HepG2 (cell line): ENCODE data around the gene MAPK9. TPM values are rescaled to one million over a fixed set of nuclear protein-coding genes. Genes with fewer than 3 reads are reported as not detected.

Experiments used
- ATAC-seq: fragments of 200-7000 bp; cut with Tn5 transposase; 3 replicates; pipeline ENCODE4 v1.9.1; 2020; ENCODE audit warnings: mild to moderate bottlenecking, moderate library complexity
- BruUV-seq: library from RNA; stranded (reverse); fragments of 400-500 nt; replicated peaks from 2 replicates; lab custom pipeline; 2021; lab: Mats Ljungman, UMichigan
- CTCF ChIA-PET: fragments of 300-600 bp; formaldehyde crosslinking; extraction: SDS; loops from one replicate; lab custom pipeline; 2021; ENCODE audit warnings: low total read pairs, inconsistent platforms, low intra/inter-chr PET ratio; lab: Yijun Ruan, JAX
- POLR2A ChIA-PET: fragments of 350-600 bp; sonication (Branson Sonifier 250); formaldehyde crosslinking; loops from one replicate; lab custom pipeline; 2020; ENCODE audit warnings: antibody characterized with exemption, inconsistent platforms; lab: Yijun Ruan, JAX
- DNase-seq: peaks from one replicate; pipeline ENCODE4 v3.0.0-alpha.2; 2015; ENCODE audit warnings: low spot score
- FAIRE-seq: peaks from 3 replicates; lab custom pipeline; 2011; peaks lifted over from hg19 to GRCh38; lab: Jason Lieb, UNC
- H2AFZ ChIP-seq: one replicate; pipeline ENCODE4 v1.6.1; 2011; ENCODE audit warnings: low read length, inconsistent platforms
- H3K27ac ChIP-seq: fragments of 300-600 bp; 3 replicates; pipeline ENCODE4 v1.8.0; 2011; ENCODE audit warnings: mixed run types, mild to moderate bottlenecking, mixed read lengths, low read length, inconsistent platforms; ENCODE audit not compliant: insufficient read depth; ENCODE audit errors: extremely low read length
- H3K27me3 ChIP-seq, 2 experiments: fragments of 200-600 bp in 1 of 2; 2 replicates in 1 of 2; 3 replicates in 1 of 2; pipeline versions ENCODE4 v1.6.0 to v1.8.0; 2011; ENCODE audit warnings: low read length in 2 of 2, mild to moderate bottlenecking in 2 of 2, moderate library complexity in 2 of 2, inconsistent platforms in 1 of 2; ENCODE audit not compliant: insufficient read depth in 2 of 2, control insufficient read depth in 1 of 2
- H3K36me3 ChIP-seq, 2 experiments: fragments of 200-600 bp in 1 of 2; replicated peaks in 1 of 2; 2 replicates in 1 of 2; 3 replicates in 1 of 2; pipeline versions ENCODE4 v1.5.1 to v1.8.0; 2011; ENCODE audit warnings: low read length in 2 of 2, inconsistent platforms in 1 of 2; ENCODE audit not compliant: insufficient read depth in 2 of 2, control insufficient read depth in 1 of 2
- H3K4me1 ChIP-seq: 2 replicates; pipeline ENCODE4 v1.5.1; 2012; ENCODE audit warnings: low read length, inconsistent platforms; ENCODE audit not compliant: insufficient read depth
- H3K4me2 ChIP-seq: 2 replicates; pipeline ENCODE4 v1.6.0; 2011; ENCODE audit warnings: low read depth, low read length, inconsistent platforms
- H3K4me3 ChIP-seq, 3 experiments: fragments of 200-600 bp in 1 of 3; sonication (generic), shearing (Covaris generic) in 1 of 3; replicated peaks in 1 of 3; 2 replicates each; pipeline ENCODE4 v1.5.1; 2011 to 2016; ENCODE audit warnings: low read length in 3 of 3, inconsistent platforms in 2 of 3, low read depth in 2 of 3, mild to moderate bottlenecking in 2 of 3, control low read depth in 1 of 3, mixed read lengths in 1 of 3; ENCODE audit not compliant: insufficient read depth in 1 of 3
- H3K79me2 ChIP-seq: one replicate; pipeline ENCODE4 v1.6.1; 2011; ENCODE audit warnings: low read length, inconsistent platforms; ENCODE audit not compliant: insufficient read depth
- H3K9ac ChIP-seq: 2 replicates; pipeline ENCODE4 v1.6.0; 2011; ENCODE audit warnings: mild to moderate bottlenecking, low read depth, low read length, inconsistent platforms; ENCODE audit not compliant: insufficient read depth
- H3K9me3 ChIP-seq: 2 replicates; pipeline ENCODE4 v1.5.1; 2012; ENCODE audit warnings: mild to moderate bottlenecking, low read length
- H4K20me1 ChIP-seq: 2 replicates; pipeline ENCODE4 v1.6.0; 2011; ENCODE audit warnings: inconsistent platforms, mild to moderate bottlenecking, low read length, moderate library complexity; ENCODE audit not compliant: insufficient read depth
- CAMTA2 ChIP-seq: sonication (generic); formaldehyde crosslinking; IDR thresholded peaks from 2 replicates; pipeline ENCODE4 v1.4.0; 2020; ENCODE audit warnings: mild to moderate bottlenecking, missing genetic modification reagents, borderline replicate concordance
- EZH2 ChIP-seq: conservative IDR thresholded peaks from 2 replicates; pipeline ENCODE4 v1.6.1; 2012; ENCODE audit warnings: mild to moderate bottlenecking, low read depth, low read length, moderate library complexity
- KDM5B ChIP-seq: sonication (generic); formaldehyde crosslinking; IDR thresholded peaks from 2 replicates; pipeline ENCODE4 v1.4.0; 2020; ENCODE audit warnings: missing genetic modification reagents, mild to moderate bottlenecking, borderline replicate concordance
- LCORL ChIP-seq, 2 experiments: fragments of 450-650 bp in 1 of 2; sonication (generic) in 1 of 2; formaldehyde crosslinking in 1 of 2; IDR thresholded peaks; 2 replicates each; pipeline versions ENCODE4 v1.5.0 to v1.6.1; 2017 to 2020; ENCODE audit warnings: antibody characterized with exemption in 1 of 2, missing genetic modification reagents in 1 of 2
- RAD21 ChIP-seq: fragments of 450-650 bp; formaldehyde crosslinking; IDR thresholded peaks from 2 replicates; pipeline ENCODE4 v1.5.0; 2020; ENCODE audit warnings: mild to moderate bottlenecking
- RORA ChIP-seq: sonication (generic); formaldehyde crosslinking; IDR thresholded peaks from 2 replicates; pipeline ENCODE4 v1.5.0; 2020; ENCODE audit warnings: mild to moderate bottlenecking, missing genetic modification reagents, moderate library complexity
- TCF7L2 ChIP-seq: IDR thresholded peaks from 2 replicates; pipeline ENCODE4 v1.6.1; 2011; ENCODE audit warnings: mild to moderate bottlenecking, low read depth, low read length, moderate library complexity
- WIZ ChIP-seq: sonication (generic); formaldehyde crosslinking; IDR thresholded peaks from 2 replicates; pipeline ENCODE4 v1.5.1; 2020; ENCODE audit warnings: mild to moderate bottlenecking, missing genetic modification reagents
- ZFP37 ChIP-seq: sonication (generic); formaldehyde crosslinking; IDR thresholded peaks from 2 replicates; pipeline ENCODE4 v1.4.0; 2020; ENCODE audit warnings: missing genetic modification reagents, borderline replicate concordance
- ZNF124 ChIP-seq: sonication (generic); formaldehyde crosslinking; IDR thresholded peaks from 2 replicates; pipeline ENCODE4 v1.4.0; 2020; ENCODE audit warnings: missing genetic modification reagents
- ZNF318 ChIP-seq: sonication (generic); formaldehyde crosslinking; IDR thresholded peaks from 2 replicates; pipeline ENCODE4 v1.4.0; 2020; ENCODE audit warnings: mild to moderate bottlenecking, missing genetic modification reagents
- ZNF546 ChIP-seq: sonication (generic); formaldehyde crosslinking; conservative IDR thresholded peaks from 2 replicates; pipeline ENCODE4 v1.8.1; 2023; ENCODE audit warnings: mild to moderate bottlenecking, missing genetic modification reagents
- ZNF687 ChIP-seq: sonication (generic); formaldehyde crosslinking; IDR thresholded peaks from 2 replicates; pipeline ENCODE4 v1.5.1; 2020; ENCODE audit warnings: mild to moderate bottlenecking, missing genetic modification reagents, moderate library complexity
- ZNF772 ChIP-seq: sonication (generic); formaldehyde crosslinking; IDR thresholded peaks from 2 replicates; pipeline ENCODE4 v1.5.0; 2020; ENCODE audit warnings: mild to moderate bottlenecking, missing genetic modification reagents
- WGBS: methylation state at CpG from one replicate; pipeline ENCODE4 v1.1.6; 2017; ENCODE audit warnings: low lambda C conversion rate; 5-methylcytosine and 5-hydroxymethylcytosine counted together
- in situ Hi-C: cut with HindIII; loops from 2 replicates; pipeline ENCODE4 v1.10.0; 2017; ENCODE audit warnings: low pct_unique_long_range_greater_than_20kb; ENCODE audit not compliant: extremely low pct_ligation_motif_present
- intact Hi-C: fragments of 100-400 bp; cut with micrococcal nuclease; formaldehyde crosslinking; loops from one replicate; pipeline ENCODE4 v1.10.0; 2022; ENCODE audit not compliant: unreplicated experiment
- polyA plus RNA-seq, 8 experiments: library from polyadenylated mRNA; depleted of rRNA in 3 of 8; stranded (reverse) in 7 of 8; unstranded in 1 of 8; fragments of >200 nt; fragmentation: Illumina TruSeq in 4 of 8; extraction: Trizol in 4 of 8; gene quantifications; 2 replicates each; pipeline versions ENCODE4 v1.2.1 to v1.2.3, GENCODE V29; 2011 to 2016; ENCODE audit warnings: low read depth in 4 of 8, missing spikeins in 1 of 8, mixed read lengths in 1 of 8; ENCODE audit not compliant: insufficient read depth in 1 of 8
- total RNA-seq, 5 experiments: library from RNA; depleted of rRNA; stranded (reverse); fragments of >200 nt; fragmentation: Illumina TruSeq; extraction: Trizol; gene quantifications; 2 replicates each; pipeline ENCODE4 v1.2.3, GENCODE V29; 2016; ENCODE audit warnings: low read depth in 1 of 5

Gene MAPK9
- total and polyA plus RNA-seq, 2 of the 13 experiments (the other 11 are each of a cell fraction or from before 2014, with no cell fraction given): 30.1 to 56.1 TPM

GRCh38 chr5:180330270-180330648 is 38.4 kb upstream of the MAPK9 start:
- DNase-seq (no peak), ATAC-seq (no peak), FAIRE-seq (no peak)
- no peaks in the 10 kb centered on the region for H3K36me3 ChIP-seq
- 3% methylated on average over 5 of the region's 5 CpGs for WGBS
- no TSS peak for BruUV-seq
- H3K27ac ChIP-seq: no peak overlapping the region
- no peak overlapping the region for H3K4me3 ChIP-seq
- in situ Hi-C loops: no loop called here
- H3K9me3 ChIP-seq: no peaks in the 10 kb centered on the region
- no peak overlapping the region for H3K9ac ChIP-seq
- 0 out of 2 replicates have a peak, but pooled peaks cover 8% of the 10 kb centered on the region for H3K4me1 ChIP-seq
- ChIA-PET CTCF (interaction anchor here (3.0 kb wide), 1 partner anchor 37 kb away, joined by 26 read pairs; no protein-coding TSS in a partner anchor), POLR2A (no interaction called here)
- no peak overlapping the region for H2AFZ ChIP-seq
- no peaks in the 10 kb centered on the region for H4K20me1 ChIP-seq
- H3K79me2 ChIP-seq: no peaks in the 10 kb centered on the region
- no peak overlapping the region for H3K4me2 ChIP-seq
- H3K27me3 ChIP-seq: peaks cover 3 to 29% of the 10 kb centered on the region in 2 experiments; a peak in 4 of 5 replicates
- intact Hi-C loops: no loop called here
- TF ChIP-seq CAMTA2 (CRISPR knock-in tag) (no peak), ZNF124 (CRISPR knock-in tag) (no peak), TCF7L2 (no peak), EZH2 (no peak), WIZ (CRISPR knock-in tag) (no peak), RAD21 (CRISPR knock-in tag) (no peak), ZFP37 (CRISPR knock-in tag) (no peak), LCORL (IDR thresholded peaks at IDR 0.05) (no peak), LCORL (CRISPR knock-in tag; IDR thresholded peaks at IDR 0.05) (no peak), ZNF687 (no peak), ZNF546 (no peak), KDM5B (CRISPR knock-in tag) (no peak), ZNF772 (no peak), RORA (CRISPR knock-in tag) (no peak), ZNF318 (CRISPR knock-in tag) (no peak)
